Measurements from ENCODE around the gene BAIAP2. TPM values are rescaled to one million over a fixed set of nuclear protein-coding genes. Genes with fewer than 3 reads are reported as not detected.

The BAIAP2 gene
- total RNA-seq, 6 donors from 2014 or later, result 90.7 to 231 (median 123) TPM

DNA sequence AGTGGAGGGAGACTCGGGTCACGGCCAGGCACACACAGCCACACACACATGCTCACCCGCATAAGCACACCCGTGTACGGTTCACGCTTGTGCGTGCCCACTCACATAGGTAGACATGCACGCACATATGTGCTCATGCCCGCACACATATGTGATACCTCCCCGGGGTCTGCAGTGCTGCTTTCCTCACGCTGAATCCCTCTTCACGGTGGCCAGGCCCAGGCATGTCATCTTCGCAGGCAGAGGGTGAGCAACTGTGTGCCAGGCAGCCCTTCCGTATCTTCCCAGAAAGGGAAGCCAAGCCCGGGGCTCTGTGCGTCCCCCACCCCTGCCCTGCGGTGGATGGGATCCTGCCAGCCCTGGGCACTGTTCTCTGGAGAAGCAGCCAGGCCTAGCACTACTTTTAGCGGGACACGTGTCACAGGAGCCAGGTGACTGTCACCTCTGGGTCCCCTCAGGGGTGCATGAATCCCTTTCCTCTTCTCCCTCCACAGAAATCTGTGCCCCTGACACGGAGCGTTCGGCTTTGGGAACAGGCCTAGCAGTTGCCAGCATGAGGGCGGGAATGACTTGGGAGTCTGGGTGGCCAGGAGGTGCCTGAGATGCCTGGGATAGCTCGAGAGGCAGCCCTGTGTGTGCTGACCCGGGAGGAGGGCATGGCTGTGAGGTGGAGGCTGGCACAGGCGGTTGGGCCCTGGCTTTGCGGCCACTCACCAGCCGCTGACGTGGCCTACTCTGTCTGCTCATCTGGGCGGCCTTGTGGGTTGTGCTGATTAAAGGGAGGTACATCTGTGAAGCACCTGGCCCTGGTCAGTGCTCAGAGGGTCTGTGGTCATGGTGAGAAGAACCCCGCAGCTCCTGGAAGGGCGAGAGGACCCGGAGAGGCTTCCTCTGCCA lies 47.5 kb downstream of the BAIAP2 start:
- H3K9me3 ChIP-seq, result no peaks in the 10 kb centered on the region
- TF ChIP-seq EP300 (IDR thresholded peaks at IDR 0.05) (no peak), POLR2AphosphoS5 (IDR thresholded peaks at IDR 0.05) (peak in 1 of 2 donors; percentile 39), POLR2A (IDR thresholded peaks at IDR 0.05) (peak in 1 of 4 donors; percentile 18)
- TF ChIP-seq, protein P1, sequence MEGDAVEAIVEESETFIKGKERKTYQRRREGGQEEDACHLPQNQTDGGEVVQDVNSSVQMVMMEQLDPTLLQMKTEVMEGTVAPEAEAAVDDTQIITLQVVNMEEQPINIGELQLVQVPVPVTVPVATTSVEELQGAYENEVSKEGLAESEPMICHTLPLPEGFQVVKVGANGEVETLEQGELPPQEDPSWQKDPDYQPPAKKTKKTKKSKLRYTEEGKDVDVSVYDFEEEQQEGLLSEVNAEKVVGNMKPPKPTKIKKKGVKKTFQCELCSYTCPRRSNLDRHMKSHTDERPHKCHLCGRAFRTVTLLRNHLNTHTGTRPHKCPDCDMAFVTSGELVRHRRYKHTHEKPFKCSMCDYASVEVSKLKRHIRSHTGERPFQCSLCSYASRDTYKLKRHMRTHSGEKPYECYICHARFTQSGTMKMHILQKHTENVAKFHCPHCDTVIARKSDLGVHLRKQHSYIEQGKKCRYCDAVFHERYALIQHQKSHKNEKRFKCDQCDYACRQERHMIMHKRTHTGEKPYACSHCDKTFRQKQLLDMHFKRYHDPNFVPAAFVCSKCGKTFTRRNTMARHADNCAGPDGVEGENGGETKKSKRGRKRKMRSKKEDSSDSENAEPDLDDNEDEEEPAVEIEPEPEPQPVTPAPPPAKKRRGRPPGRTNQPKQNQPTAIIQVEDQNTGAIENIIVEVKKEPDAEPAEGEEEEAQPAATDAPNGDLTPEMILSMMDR (IDR thresholded peaks at IDR 0.05), result no peak
- H3K36me3 ChIP-seq, result peaks cover 0 to 47% (median 30%) of the 10 kb centered on the region in 4 donors
- DNase-seq (peak in 1 of 2 donors; percentile 85), ATAC-seq (ENCODE audit: low FRiP score in 2 of 2) (peak; percentile 23 to 80)
- peak overlapping the region; percentile 84 to 94 (median 89) for H3K27ac ChIP-seq
- no peaks in the 10 kb centered on the region for H3K27me3 ChIP-seq
- H3K4me3 ChIP-seq, result no peak overlapping the region
- H3K4me1 ChIP-seq, result peaks cover 39 to 75% (median 51%) of the 10 kb centered on the region in 4 donors
- 61 to 67% methylated on average over 16 to 33 of the region's 33 CpGs for WGBS, 2 donors

DNA sequence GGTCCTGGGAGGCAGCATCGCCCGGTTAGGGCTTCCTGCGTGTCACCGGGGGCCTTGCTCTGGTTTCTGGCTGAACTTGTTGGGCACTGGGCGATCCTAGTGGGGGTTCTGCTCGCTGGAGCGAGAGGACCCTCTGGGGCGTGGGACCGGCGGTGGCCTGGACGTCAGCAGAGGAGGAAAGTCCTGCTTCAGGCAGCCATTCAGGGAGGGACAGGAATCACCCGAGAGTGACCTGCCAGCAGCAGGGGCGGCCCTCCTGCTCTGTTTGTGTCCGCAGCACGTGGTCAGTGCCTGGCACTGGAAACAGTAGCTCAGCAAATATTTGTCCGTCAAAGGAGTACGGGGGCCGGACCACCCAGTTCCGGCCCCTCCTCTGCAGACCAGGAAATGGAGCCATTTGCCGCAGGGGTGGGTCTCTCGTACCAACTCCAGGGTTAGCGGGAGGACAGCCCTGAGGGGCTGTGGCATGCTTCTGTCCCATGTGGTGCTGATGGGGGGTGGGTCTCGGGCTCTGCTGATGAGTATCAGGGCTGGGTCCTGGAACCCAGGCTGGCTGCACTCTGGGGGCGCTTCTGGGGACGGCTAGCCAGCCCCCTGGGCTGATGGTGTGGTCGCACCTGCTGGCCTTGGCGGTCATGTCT lies 48.3 kb downstream of the BAIAP2 start:
- 43 to 47% methylated on average over 9 to 19 of the region's 27 CpGs for WGBS, 2 donors
- ATAC-seq (ENCODE audit: low FRiP score in 2 of 2) (peak; percentile 12 to 80), DNase-seq (peak in 1 of 2 donors; percentile 93)
- Histone ChIP-seq H3K4me3 (no peak overlapping the region), H3K36me3 (peaks cover 0 to 55% (median 37%) of the 10 kb centered on the region in 4 donors), H3K27me3 (no peaks in the 10 kb centered on the region), H3K27ac (peak overlapping the region; percentile 84 to 94 (median 89)), H3K4me1 (peaks cover 39 to 75% (median 52%) of the 10 kb centered on the region in 4 donors), H3K9me3 (no peaks in the 10 kb centered on the region)
- TF ChIP-seq, protein P1 (IDR thresholded peaks at IDR 0.05), result no peak
- TF ChIP-seq POLR2A (IDR thresholded peaks at IDR 0.05) (peak in 1 of 4 donors; percentile 16), POLR2AphosphoS5 (IDR thresholded peaks at IDR 0.05) (peak; percentile 57 to 70), EP300 (IDR thresholded peaks at IDR 0.05) (peak in 2 of 4 donors; percentile 83 to 85)

DNA sequence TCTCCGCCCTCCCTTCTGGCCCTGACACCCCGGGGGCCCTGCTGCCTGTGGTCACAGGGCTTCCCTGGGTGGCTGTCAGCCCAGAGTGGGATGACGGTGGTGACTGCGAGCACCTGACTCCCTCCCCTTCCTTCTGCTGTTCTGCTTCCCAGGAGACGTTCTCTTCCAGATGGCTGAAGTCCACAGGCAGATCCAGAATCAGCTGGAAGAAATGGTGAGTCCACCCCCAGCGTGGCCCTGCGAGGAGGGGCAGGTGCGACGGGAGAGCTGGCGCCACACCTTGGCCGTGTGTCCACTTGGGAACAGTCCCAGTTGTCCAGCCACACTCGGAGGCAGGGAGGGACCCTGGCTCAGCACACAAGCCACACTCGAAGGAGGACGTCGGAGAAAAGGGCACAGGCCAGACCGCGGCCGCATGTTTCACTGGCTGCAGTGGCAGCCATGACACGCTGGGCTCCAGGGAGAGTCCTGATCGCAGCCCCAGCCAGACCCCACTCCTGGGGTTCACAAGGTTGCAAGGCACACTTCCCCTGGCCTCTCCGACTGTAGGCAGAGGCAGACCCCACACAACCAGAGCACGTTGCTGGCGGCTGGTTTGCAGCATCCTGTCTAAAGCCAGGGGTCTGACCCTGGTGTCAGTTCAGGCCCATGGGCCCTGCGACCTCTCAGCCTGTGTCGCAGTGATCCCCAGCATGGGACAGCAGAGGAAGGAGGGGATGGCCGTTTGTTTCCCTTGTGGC lies 49.9 kb downstream of the BAIAP2 start:
- H3K4me1 ChIP-seq, result peaks cover 43 to 75% (median 59%) of the 10 kb centered on the region in 4 donors
- H3K4me3 ChIP-seq, result no peak overlapping the region
- TF ChIP-seq POLR2A (IDR thresholded peaks at IDR 0.05), result peak in 1 of 4 donors; percentile 29
- TF ChIP-seq EP300 (IDR thresholded peaks at IDR 0.05), result peak in 1 of 4 donors; percentile 8
- TF ChIP-seq, protein P1 (IDR thresholded peaks at IDR 0.05), result no peak
- TF ChIP-seq POLR2AphosphoS5 (IDR thresholded peaks at IDR 0.05), result peak; percentile 9 to 36
- ATAC-seq (ENCODE audit: low FRiP score in 2 of 2), result peak in 1 of 2 donors; percentile 4
- H3K27ac ChIP-seq, result peak overlapping the region; percentile 84 to 94 (median 89)
- peak in 1 of 2 donors; percentile 81 for DNase-seq
- H3K9me3 ChIP-seq, result no peaks in the 10 kb centered on the region
- no peaks in the 10 kb centered on the region for H3K27me3 ChIP-seq
- 82 to 83% methylated on average over 24 to 25 of the region's 26 CpGs for WGBS, 2 donors
- peaks cover 0 to 51% (median 36%) of the 10 kb centered on the region in 4 donors for H3K36me3 ChIP-seq

DNA sequence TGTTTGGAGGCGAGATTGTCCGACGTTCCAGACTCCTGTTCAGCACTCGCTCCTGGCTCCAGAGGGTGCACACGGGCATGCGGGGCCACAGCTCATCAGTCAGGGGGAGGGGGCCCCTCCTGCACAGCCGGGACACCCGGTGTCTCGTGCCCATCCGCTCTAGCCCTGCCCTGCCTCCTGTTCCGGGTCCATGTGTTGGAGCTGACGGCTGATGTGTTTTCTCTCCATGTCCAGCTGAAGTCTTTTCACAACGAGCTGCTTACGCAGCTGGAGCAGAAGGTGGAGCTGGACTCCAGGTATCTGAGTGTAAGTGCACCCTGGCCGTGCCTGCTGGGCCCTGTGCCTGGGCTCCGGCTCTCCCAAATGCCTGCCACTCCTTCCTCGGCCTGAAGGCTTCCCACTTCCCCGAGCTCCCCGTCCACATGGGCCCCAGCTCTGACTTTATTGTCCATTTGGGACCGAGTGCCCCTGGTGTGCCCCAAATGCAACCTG lies 50.5 kb downstream of the BAIAP2 start:
- 83 to 88% methylated on average over 15 to 19 of the region's 20 CpGs for WGBS, 2 donors
- TF ChIP-seq, protein P1 (IDR thresholded peaks at IDR 0.05), result peak in 3 of 6 experiments; percentile 25 to 28 (median 28)
- no peak for TF ChIP-seq POLR2AphosphoS5 (IDR thresholded peaks at IDR 0.05)
- H3K36me3 ChIP-seq, result peaks cover 0 to 49% (median 33%) of the 10 kb centered on the region in 4 donors
- no peaks in the 10 kb centered on the region for H3K27me3 ChIP-seq
- peaks cover 44 to 76% (median 65%) of the 10 kb centered on the region in 4 donors for H3K4me1 ChIP-seq
- no peak for ATAC-seq (ENCODE audit: low FRiP score in 2 of 2)
- H3K9me3 ChIP-seq, result no peaks in the 10 kb centered on the region
- DNase-seq, result no peak
- peak overlapping the region; percentile 84 to 94 (median 89) for H3K27ac ChIP-seq
- H3K4me3 ChIP-seq, result no peak overlapping the region
